NCI-H748 (cell line): ENCODE measurements around the gene MMD2.

ENCODE experiments used
- DNase-seq: peaks from one replicate; lab custom pipeline; 2025; ENCODE audit not compliant: unreplicated experiment; lab: John Stamatoyannopoulos, UW

MMD2 gene

GRCh38 chr7:4871930-4872675 lies 86.9 kb downstream of the MMD2 start:
- DNase-seq: no peak

GRCh38 chr7:4871056-4871680 lies 87.8 kb downstream of the MMD2 start:
- no peak for DNase-seq

- no peak for DNase-seq
Measured at GRCh38 chr7:4868493-4868892, 90.5 kb downstream of the MMD2 start.

- no peak for DNase-seq
Measured at GRCh38 chr7:4866528-4867496, 92.2 kb downstream of the MMD2 start.

GRCh38 chr7:4862156-4862555 lies 96.8 kb downstream of the MMD2 start:
- no peak for DNase-seq

GRCh38 chr7:4861673-4862072 lies 97.3 kb downstream of the MMD2 start, which contains the start of gene PAPOLB:
TSS of gene PAPOLB (minus strand) at chr7:4862030. CDS start at chr7:4861810, 220 bp downstream.
- DNase-seq: no peak

- no peak for DNase-seq
Measured at GRCh38 chr7:4861227-4861626, 97.8 kb downstream of the MMD2 start.

GRCh38 chr7:4857189-4857588 lies 101.8 kb downstream of the MMD2 start:
- DNase-seq: no peak

- peak; percentile 76 for DNase-seq
Measured at GRCh38 chr7:4856336-4857057, 102.5 kb downstream of the MMD2 start.
